ENCODE data around the gene NR1I2.

GRCh38 chr3:119751423-119751822, 30.5 kb upstream of the NR1I2 start:
- TF ChIP-seq POLR2A (IDR thresholded peaks at IDR 0.05) (no peak), CTCF (IDR thresholded peaks at IDR 0.05) (no peak)
